H1 (cell line): ENCODE measurements around the gene SHISA6. TPM values are rescaled to one million over a fixed set of nuclear protein-coding genes. Genes with fewer than 3 reads are reported as not detected.

Experiments used
- MAFK ChIP-seq: IDR thresholded peaks from 2 replicates; pipeline ENCODE4 v1.6.1; 2012; ENCODE audit warnings: low read depth, mild to moderate bottlenecking, improper control_type of control experiment, low read length
- RBBP5 ChIP-seq: IDR thresholded peaks from 2 replicates; pipeline ENCODE4 v1.7.1; 2012; ENCODE audit warnings: low read depth, mild to moderate bottlenecking, inconsistent platforms, low read length, moderate library complexity, borderline replicate concordance
- TEAD4 ChIP-seq: IDR thresholded peaks from 2 replicates; pipeline ENCODE4 v1.6.1; 2012; ENCODE audit warnings: low read depth, low read length, inconsistent platforms, mixed read lengths
- polyA plus RNA-seq, 7 experiments: library from polyadenylated mRNA; depleted of rRNA in 3 of 7; stranded (reverse) in 5 of 7; unstranded in 2 of 7; fragments of >200 nt in 5 of 7; fragments of 200-250 nt in 2 of 7; gene quantifications; 1 replicate in 5 of 7; 2 replicates in 1 of 7; 4 replicates in 1 of 7; pipeline versions ENCODE4 v1.2.1 to v1.2.3, GENCODE V29; 2011 to 2013; ENCODE audit warnings: missing spikeins in 2 of 7, mixed read lengths in 2 of 7
- total RNA-seq: library from RNA; stranded (reverse); fragmentation: NEBNext Ultra II Directional; extraction: Animal tissue kit (Norgen Biotek cat#: 25700); gene quantifications from 2 replicates; pipeline ENCODE4 v1.2.1, GENCODE V29; 2021

Gene SHISA6
- total and polyA plus RNA-seq, 2 of the 8 experiments (the other 6 are each of a cell fraction or from before 2014, with no cell fraction given), result 2.9 to 4.8 TPM

DNA sequence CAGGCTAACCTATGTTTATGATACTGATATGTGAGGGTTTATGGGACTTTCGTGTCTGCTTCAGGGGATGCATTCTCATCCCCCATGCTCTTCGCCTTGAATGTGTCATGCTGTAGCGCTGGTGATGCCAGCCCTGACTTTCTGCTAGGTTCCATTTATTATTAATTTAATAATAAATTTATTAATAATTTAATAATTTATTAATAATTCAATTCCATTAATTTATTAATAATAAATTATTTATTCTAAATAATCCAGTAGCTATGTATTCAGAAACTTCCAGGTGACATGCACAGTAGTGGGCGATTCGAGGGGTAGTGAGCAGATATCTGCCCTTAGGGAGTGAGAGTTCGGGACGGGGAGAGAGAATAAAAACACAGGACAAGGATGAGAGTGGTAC is 49.8 kb downstream of the SHISA6 start (continued):
- TF ChIP-seq RBBP5 (no peak), MAFK (no peak), TEAD4 (no peak)
